ENCODE data around the gene UGT1A4.
"Not testable (repeated sequence)": the region's sequence is repeated elsewhere in the genome, so short reads cannot be mapped to it uniquely, and the experiment has no call there.

The UGT1A4 gene

GRCh38 chr2:233700028-233700635 is 18.4 kb upstream of the UGT1A4 start:
- no peak for DNase-seq (ENCODE audit: low read depth, low spot score)

- not testable (repeated sequence) for DNase-seq (ENCODE audit: low read depth, low spot score)
Measured at GRCh38 chr2:233700842-233701241, 17.7 kb upstream of the UGT1A4 start.

- no peak for DNase-seq (ENCODE audit: low read depth, low spot score)
Measured at GRCh38 chr2:233702238-233702637, 16.3 kb upstream of the UGT1A4 start.

GRCh38 chr2:233705911-233706506 is 12.5 kb upstream of the UGT1A4 start:
- no peak for DNase-seq (ENCODE audit: low read depth, low spot score)

- no peak for DNase-seq (ENCODE audit: low read depth, low spot score)
Measured at GRCh38 chr2:233706720-233707119, 11.8 kb upstream of the UGT1A4 start.

- DNase-seq (ENCODE audit: low read depth, low spot score): no peak
Measured at GRCh38 chr2:233707940-233708644, 10.4 kb upstream of the UGT1A4 start.

GRCh38 chr2:233708942-233709341 is 9.6 kb upstream of the UGT1A4 start:
- DNase-seq (ENCODE audit: low read depth, low spot score): no peak

- DNase-seq (ENCODE audit: low read depth, low spot score): peak; percentile 5
Measured at GRCh38 chr2:233711312-233712008, 7.1 kb upstream of the UGT1A4 start.

GRCh38 chr2:233712611-233713261 is 5.8 kb upstream of the UGT1A4 start, which contains the start of gene UGT1A5:
Gene UGT1A5, plus strand, starts transcription at chr2:233712907. Its CDS starts 85 bp downstream, at chr2:233712992.
- DNase-seq (ENCODE audit: low read depth, low spot score): no peak

- no peak for DNase-seq (ENCODE audit: low read depth, low spot score)
Measured at GRCh38 chr2:233713262-233713615, 5.3 kb upstream of the UGT1A4 start.

GRCh38 chr2:233714121-233714520 is 4.4 kb upstream of the UGT1A4 start:
- no peak for DNase-seq (ENCODE audit: low read depth, low spot score)

- no peak for DNase-seq (ENCODE audit: low read depth, low spot score)
Measured at GRCh38 chr2:233728723-233729301, 10.3 kb downstream of the UGT1A4 start, which contains the start of gene UGT1A3. Gene UGT1A3, plus strand, starts transcription at chr2:233729042. Its CDS starts 85 bp downstream, at chr2:233729127.

- DNase-seq (ENCODE audit: low read depth, low spot score): not testable (repeated sequence)
Measured at GRCh38 chr2:233736868-233737653, 18.5 kb downstream of the UGT1A4 start.

GRCh38 chr2:233740870-233741269 is 22.3 kb downstream of the UGT1A4 start:
- DNase-seq (ENCODE audit: low read depth, low spot score): no peak

- no peak for DNase-seq (ENCODE audit: low read depth, low spot score)
Measured at GRCh38 chr2:233743464-233744259, 25.1 kb downstream of the UGT1A4 start.

GRCh38 chr2:233745073-233745755 is 26.7 kb downstream of the UGT1A4 start:
- DNase-seq (ENCODE audit: low read depth, low spot score): no peak

- DNase-seq (ENCODE audit: low read depth, low spot score): not testable (repeated sequence)
Measured at GRCh38 chr2:233745838-233746237, 27.3 kb downstream of the UGT1A4 start.

GRCh38 chr2:233746475-233747282 is 28.1 kb downstream of the UGT1A4 start:
- DNase-seq (ENCODE audit: low read depth, low spot score): no peak

- DNase-seq (ENCODE audit: low read depth, low spot score): no peak
Measured at GRCh38 chr2:233747283-233747544, 28.7 kb downstream of the UGT1A4 start.
